Gastrocnemius medialis (tissue), 4 donors: ENCODE results near the gene MLX. TPM values are rescaled to one million over a fixed set of nuclear protein-coding genes. Genes with fewer than 3 reads are reported as not detected.
"Not testable (repeated sequence)": the region's sequence is repeated elsewhere in the genome, so short reads cannot be mapped to it uniquely, and the experiment has no call there.

Experiments used
- ATAC-seq, 2 donors: fragments of 150-250 bp; one replicate each; pipeline ENCODE4 v1.9.1; 2016
- DNase-seq, 2 donors: peaks; one replicate each; pipeline ENCODE4 v3.0.0-alpha.2; 2019
- H3K27ac ChIP-seq, 4 donors: fragments of 200-600 bp; sonication (generic); 1 replicate in 1 of 4; 2 replicates in 3 of 4; pipeline ENCODE4 v1.5.1; 2016 to 2018; ENCODE audit warnings: mild to moderate bottlenecking in 2 of 4, moderate library complexity in 1 of 4
- H3K27me3 ChIP-seq, 3 donors: fragments of 200-600 bp; sonication (generic) in 2 of 3; 1 replicate in 1 of 3; 2 replicates in 2 of 3; pipeline versions ENCODE4 v1.5.1 to v1.6.0; 2016 to 2019; ENCODE audit warnings: mild to moderate bottlenecking in 1 of 3, moderate library complexity in 1 of 3
- H3K36me3 ChIP-seq, 2 donors: fragments of 200-600 bp; sonication (generic) in 1 of 2; one replicate each; pipeline ENCODE4 v1.5.1; 2017 to 2018
- H3K4me1 ChIP-seq, 2 donors: fragments of 200-600 bp; sonication (generic) in 1 of 2; one replicate each; pipeline ENCODE4 v1.5.1; 2016 to 2017; ENCODE audit warnings: mild to moderate bottlenecking in 2 of 2
- H3K4me3 ChIP-seq, 4 donors: fragments of 200-600 bp; sonication (generic) in 3 of 4; 1 replicate in 1 of 4; 2 replicates in 3 of 4; pipeline ENCODE4 v1.5.1; 2016 to 2019; ENCODE audit warnings: mild to moderate bottlenecking in 2 of 4
- H3K9me3 ChIP-seq, 3 donors: fragments of 200-600 bp; sonication (generic) in 2 of 3; 1 replicate in 1 of 3; 2 replicates in 2 of 3; pipeline ENCODE4 v1.5.1; 2016 to 2019
- CTCF ChIP-seq, 5 experiments: fragments of 450-650 bp in 3 of 5; fragments of 200-600 bp in 2 of 5; sonication (generic) in 2 of 5; IDR thresholded peaks in 4 of 5; conservative IDR thresholded peaks in 1 of 5; 1 replicate in 4 of 5; 2 replicates in 1 of 5; pipeline ENCODE4 v1.5.1; 2016 to 2019; ENCODE audit warnings: antibody characterized with exemption in 5 of 5, mild to moderate bottlenecking in 3 of 5, moderate library complexity in 3 of 5
- POLR2A ChIP-seq, 2 donors: fragments of 450-650 bp; IDR thresholded peaks; one replicate each; pipeline ENCODE4 v1.6.1; 2017; ENCODE audit warnings: antibody characterized with exemption in 2 of 2, mild to moderate bottlenecking in 2 of 2, moderate library complexity in 2 of 2
- in situ Hi-C, 4 donors: fragments of 200-750 bp; cut with MboI; loops; one replicate each; pipeline versions ENCODE4 v1.15.0 to v1.8.0; 2017; ENCODE audit warnings: low sequenced_read_pairs in 4 of 4
- intact Hi-C: fragments of 100-400 bp; cut with DNase I; formaldehyde crosslinking; loops from one replicate; pipeline ENCODE4 v1.15.1; 2023; ENCODE audit warnings: low total_unique reads
- total RNA-seq, 4 donors: library from RNA; depleted of rRNA; stranded (reverse); fragments of >200 nt; gene quantifications; one replicate each; pipeline versions ENCODE4 v1.1.0 to v1.2.3, GENCODE V29; 2016

MLX gene
- total RNA-seq, 4 donors from 2014 or later, result 49.7 to 81.9 (median 53.8) TPM

- in situ Hi-C loops, result no loop called here
- intact Hi-C loops, result loop anchor here (1.0 kb wide), 2 partner anchors 32 to 70 kb away; partner anchors contain the start of gene PSMC3IP
Measured at GRCh38 chr17:42609182-42609813, 42.4 kb downstream of the MLX start, which contains the start of the genes RETREG3 and TUBG1. Gene RETREG3, minus strand, starts transcription at chr17:42609374. Its CDS starts 50 bp downstream, at chr17:42609324. Gene TUBG1, plus strand, starts transcription at chr17:42609683. Its CDS starts 55 bp downstream, at chr17:42609738.

GRCh38 chr17:42609814-42610801, 43.2 kb downstream of the MLX start:
- Histone ChIP-seq H3K27ac (peak overlapping the region; percentile 93 to 99 (median 96)), H3K4me1 (peaks cover 41 to 44% of the 10 kb centered on the region in 2 donors), H3K36me3 (peaks cover 0 to 34% of the 10 kb centered on the region in 2 donors), H3K4me3 (peak overlapping the region; percentile 75 to 100 (median 94))
- ATAC-seq, result peak; percentile 56 to 64
- not testable (repeated sequence) for H3K27me3 ChIP-seq, H3K9me3 ChIP-seq
- intact Hi-C loops (loop anchor here (1.0 kb wide), 2 partner anchors 33 to 69 kb away; partner anchors contain the start of gene PSMC3IP), in situ Hi-C loops (loop anchor here in 2 of 4 donors (10.0 kb wide), 2 partner anchors 55 to 65 kb away; partner anchors contain the start of gene PLEKHH3 (in 1 of the 2))
- peak; percentile 45 to 74 for DNase-seq

More at GRCh38 chr17:42609182-42609813, 42.4 kb downstream of the MLX start, which contains the start of the genes RETREG3 and TUBG1:
- H3K4me3 ChIP-seq, result peak within 1 kb of the TSS; percentile 92 to 100 (median 94)
- H3K36me3 ChIP-seq, result peaks cover 0 to 26% of the 10 kb centered on the region in 2 donors
- DNase-seq (peak; percentile 97 to 99), ATAC-seq (peak; percentile 95)
- no peaks in the 10 kb centered on the region for H3K9me3 ChIP-seq
- no peaks in the 10 kb centered on the region for H3K27me3 ChIP-seq
- peaks cover 47 to 48% of the 10 kb centered on the region in 2 donors for H3K4me1 ChIP-seq
- H3K27ac ChIP-seq, result peak within 1 kb of the TSS; percentile 93 to 99 (median 96)
- TF ChIP-seq POLR2A (IDR thresholded peaks at IDR 0.05) (peak; percentile 86 to 88), CTCF (IDR thresholded peaks at IDR 0.05 in 4 of 5, conservative IDR thresholded peaks at IDR 0.05 in 1 of 5) (peak in 4 of 5 experiments; percentile 24 to 51 (median 43))

GRCh38 chr17:42612013-42612412, 45.1 kb downstream of the MLX start:
- H3K27me3 ChIP-seq, result no peaks in the 10 kb centered on the region
- in situ Hi-C loops, result loop anchor here in 2 of 4 donors (10.0 kb wide), 2 partner anchors 53 to 63 kb away; partner anchors contain the start of gene PLEKHH3 (in 1 of the 2)
- peaks cover 0 to 44% of the 10 kb centered on the region in 2 donors for H3K36me3 ChIP-seq
- no peaks in the 10 kb centered on the region for H3K9me3 ChIP-seq
- intact Hi-C loops, result no loop called here
- DNase-seq, result no peak
- H3K4me3 ChIP-seq, result no peak overlapping the region
- no peak for ATAC-seq
- no peak overlapping the region for H3K27ac ChIP-seq
- TF ChIP-seq CTCF (IDR thresholded peaks at IDR 0.05 in 4 of 5, conservative IDR thresholded peaks at IDR 0.05 in 1 of 5) (no peak), POLR2A (IDR thresholded peaks at IDR 0.05) (no peak)
- H3K4me1 ChIP-seq, result peaks cover 27 to 29% of the 10 kb centered on the region in 2 donors

- H3K4me1 ChIP-seq, result peaks cover 26 to 30% of the 10 kb centered on the region in 2 donors
- no peak for TF ChIP-seq POLR2A (IDR thresholded peaks at IDR 0.05)
- no peak for TF ChIP-seq CTCF (IDR thresholded peaks at IDR 0.05 in 4 of 5, conservative IDR thresholded peaks at IDR 0.05 in 1 of 5)
- H3K4me3 ChIP-seq, result no peak overlapping the region
- H3K36me3 ChIP-seq, result peaks cover 0 to 44% of the 10 kb centered on the region in 2 donors
- no peak for DNase-seq
- intact Hi-C loops, result no loop called here
- no peak overlapping the region for H3K27ac ChIP-seq
- H3K9me3 ChIP-seq, result no peaks in the 10 kb centered on the region
- H3K27me3 ChIP-seq, result no peaks in the 10 kb centered on the region
- in situ Hi-C loops, result loop anchor here in 2 of 4 donors (10.0 kb wide), 2 partner anchors 51 to 61 kb away; partner anchors contain the start of gene PLEKHH3 (in 1 of the 2)
- ATAC-seq, result no peak
Measured at GRCh38 chr17:42613699-42614295, 46.9 kb downstream of the MLX start.
